Natural killer cell treated with Interleukin-12 subunit alpha and Interleukin-12 subunit beta and Interleukin-15 and Interleukin-18, amount 100 ng/mL, for 72 hours (primary cell): ENCODE results near the gene EPHA4. TPM values are rescaled to one million over a fixed set of nuclear protein-coding genes. Genes with fewer than 3 reads are reported as not detected.

ENCODE experiments used
- ATAC-seq, 2 donors: fragments of 150-1000 bp; cut with Tn5 transposase in 1 of 2; sonication (Bioruptor Pico), chemical (Tn5 transposase) in 1 of 2; 2 replicates each; pipeline ENCODE4 v1.10.0; 2021
- DNase-seq: peaks from one replicate; pipeline ENCODE4 v3.0.0; 2022; ENCODE audit warnings: low spot score
- H3K27ac Mint-ChIP-seq, 2 donors: 1 replicate in 1 of 2; 2 replicates in 1 of 2; pipeline ENCODE4 v1.8.0; 2022; ENCODE audit warnings: mixed read lengths in 2 of 2, mild to moderate bottlenecking in 1 of 2, moderate library complexity in 1 of 2
- H3K27me3 Mint-ChIP-seq, 2 donors: 1 replicate in 1 of 2; 2 replicates in 1 of 2; pipeline ENCODE4 v1.8.0; 2022; ENCODE audit warnings: mixed read lengths in 2 of 2
- H3K36me3 Mint-ChIP-seq: one replicate; pipeline ENCODE4 v1.8.0; 2022; ENCODE audit warnings: mixed read lengths
- H3K4me1 Mint-ChIP-seq, 2 donors: 1 replicate in 1 of 2; 2 replicates in 1 of 2; pipeline ENCODE4 v1.8.0; 2022; ENCODE audit warnings: low read depth in 2 of 2, mixed read lengths in 2 of 2, mild to moderate bottlenecking in 1 of 2
- H3K4me3 Mint-ChIP-seq: one replicate; pipeline ENCODE4 v1.8.0; 2022; ENCODE audit warnings: mixed read lengths
- H3K9me3 Mint-ChIP-seq: 2 replicates; pipeline ENCODE4 v1.8.0; 2022; ENCODE audit warnings: mixed read lengths
- total RNA-seq, 2 donors: library from RNA; stranded (reverse); gene quantifications; one replicate each; pipeline ENCODE4 v1.2.3, GENCODE V29; 2022

The EPHA4 gene
- total RNA-seq = 10 to 100 TPM in 1 of 2 donors, 1 to 10 TPM in 1; 9.7 to 20.7 TPM

GRCh38 chr2:221572219-221572820, at the start of gene EPHA4:
Gene EPHA4 (minus strand): TSS chr2:221572304. CDS start chr2:221572248, 56 bp downstream.
- peak within 1 kb of the TSS; percentile 96 for H3K4me3 Mint-ChIP-seq
- H3K9me3 Mint-ChIP-seq = no peaks in the 10 kb centered on the region
- H3K27ac Mint-ChIP-seq = peak within 1 kb of the TSS; percentile 16 to 88
- peaks cover 5% of the 10 kb centered on the region for H3K36me3 Mint-ChIP-seq
- ATAC-seq = peak; percentile 97
- peak; percentile 90 for DNase-seq
- H3K27me3 Mint-ChIP-seq = peaks cover 34 to 63% of the 10 kb centered on the region in 2 donors
- peaks cover 28 to 30% of the 10 kb centered on the region in 2 donors for H3K4me1 Mint-ChIP-seq

- H3K9me3 Mint-ChIP-seq = no peaks in the 10 kb centered on the region
- no peak for ATAC-seq
- no peaks in the 10 kb centered on the region for H3K4me1 Mint-ChIP-seq
- peaks cover 10 to 18% of the 10 kb centered on the region in 2 donors for H3K27me3 Mint-ChIP-seq
- H3K36me3 Mint-ChIP-seq = no peaks in the 10 kb centered on the region
- H3K27ac Mint-ChIP-seq = no peak overlapping the region
- no peak overlapping the region for H3K4me3 Mint-ChIP-seq
- DNase-seq = no peak
Observed at GRCh38 chr2:221618007-221618406, 45.9 kb upstream of the EPHA4 start.

- H3K4me1 Mint-ChIP-seq = no peaks in the 10 kb centered on the region
- DNase-seq = no peak
- H3K36me3 Mint-ChIP-seq = no peaks in the 10 kb centered on the region
- no peak overlapping the region for H3K27ac Mint-ChIP-seq
- H3K9me3 Mint-ChIP-seq = no peaks in the 10 kb centered on the region
- peaks cover 13 to 29% of the 10 kb centered on the region in 2 donors for H3K27me3 Mint-ChIP-seq
- ATAC-seq = no peak
- H3K4me3 Mint-ChIP-seq = no peak overlapping the region
Observed at GRCh38 chr2:221616561-221616960, 44.5 kb upstream of the EPHA4 start.

- Mint-ChIP-seq H3K9me3 (no peaks in the 10 kb centered on the region), H3K4me3 (no peak overlapping the region), H3K27me3 (peaks cover 17 to 31% of the 10 kb centered on the region in 2 donors), H3K27ac (no peak overlapping the region), H3K36me3 (no peaks in the 10 kb centered on the region), H3K4me1 (no peaks in the 10 kb centered on the region)
- no peak for ATAC-seq
- no peak for DNase-seq
Observed at GRCh38 chr2:221614274-221614673, 42.2 kb upstream of the EPHA4 start.

GRCh38 chr2:221612800-221613199, 40.7 kb upstream of the EPHA4 start:
- Mint-ChIP-seq H3K36me3 (no peaks in the 10 kb centered on the region), H3K27ac (no peak overlapping the region), H3K27me3 (peaks cover 15 to 27% of the 10 kb centered on the region in 2 donors), H3K9me3 (no peaks in the 10 kb centered on the region), H3K4me3 (no peak overlapping the region), H3K4me1 (no peaks in the 10 kb centered on the region)
- DNase-seq (no peak), ATAC-seq (no peak)

- Mint-ChIP-seq H3K27me3 (peaks cover 15 to 24% of the 10 kb centered on the region in 2 donors), H3K36me3 (no peaks in the 10 kb centered on the region), H3K9me3 (no peaks in the 10 kb centered on the region), H3K4me3 (no peak overlapping the region), H3K4me1 (no peaks in the 10 kb centered on the region), H3K27ac (no peak overlapping the region)
- ATAC-seq (no peak), DNase-seq (no peak)
Observed at GRCh38 chr2:221612161-221612560, 40.1 kb upstream of the EPHA4 start.

GRCh38 chr2:221610675-221611074, 38.6 kb upstream of the EPHA4 start:
- Mint-ChIP-seq H3K36me3 (no peaks in the 10 kb centered on the region), H3K9me3 (no peaks in the 10 kb centered on the region), H3K27me3 (peaks cover 15 to 30% of the 10 kb centered on the region in 2 donors), H3K4me1 (no peaks in the 10 kb centered on the region), H3K27ac (no peak overlapping the region), H3K4me3 (no peak overlapping the region)
- DNase-seq (no peak), ATAC-seq (no peak)

- no peak overlapping the region for H3K27ac Mint-ChIP-seq
- H3K9me3 Mint-ChIP-seq = no peaks in the 10 kb centered on the region
- no peaks in the 10 kb centered on the region for H3K36me3 Mint-ChIP-seq
- DNase-seq (no peak), ATAC-seq (no peak)
- no peaks in the 10 kb centered on the region for H3K4me1 Mint-ChIP-seq
- H3K27me3 Mint-ChIP-seq = peaks cover 15 to 32% of the 10 kb centered on the region in 2 donors
- no peak overlapping the region for H3K4me3 Mint-ChIP-seq
Observed at GRCh38 chr2:221610255-221610654, 38.2 kb upstream of the EPHA4 start.

- Mint-ChIP-seq H3K4me3 (no peak overlapping the region), H3K27ac (no peak overlapping the region), H3K36me3 (no peaks in the 10 kb centered on the region), H3K4me1 (no peaks in the 10 kb centered on the region), H3K9me3 (no peaks in the 10 kb centered on the region), H3K27me3 (peaks cover 18 to 32% of the 10 kb centered on the region in 2 donors)
- ATAC-seq = no peak
- no peak for DNase-seq
Observed at GRCh38 chr2:221608442-221608841, 36.3 kb upstream of the EPHA4 start.

GRCh38 chr2:221606424-221606823, 34.3 kb upstream of the EPHA4 start:
- Mint-ChIP-seq H3K27ac (no peak overlapping the region), H3K27me3 (peaks cover 15 to 24% of the 10 kb centered on the region in 2 donors), H3K4me3 (no peak overlapping the region)

GRCh38 chr2:221605751-221606240, 33.7 kb upstream of the EPHA4 start:
- ATAC-seq (no peak), DNase-seq (no peak)
- H3K27me3 Mint-ChIP-seq = peaks cover 14 to 26% of the 10 kb centered on the region in 2 donors
- H3K36me3 Mint-ChIP-seq = no peaks in the 10 kb centered on the region
- no peak overlapping the region for H3K27ac Mint-ChIP-seq
- no peak overlapping the region for H3K4me3 Mint-ChIP-seq
- no peaks in the 10 kb centered on the region for H3K9me3 Mint-ChIP-seq
- no peaks in the 10 kb centered on the region for H3K4me1 Mint-ChIP-seq

More at GRCh38 chr2:221606424-221606823, 34.3 kb upstream of the EPHA4 start:
- no peaks in the 10 kb centered on the region for H3K9me3 Mint-ChIP-seq
- ATAC-seq (no peak), DNase-seq (no peak)
- H3K36me3 Mint-ChIP-seq = no peaks in the 10 kb centered on the region
- no peaks in the 10 kb centered on the region for H3K4me1 Mint-ChIP-seq

- ATAC-seq (no peak), DNase-seq (no peak)
- Mint-ChIP-seq H3K4me1 (no peaks in the 10 kb centered on the region), H3K27ac (no peak overlapping the region), H3K4me3 (no peak overlapping the region), H3K27me3 (peaks cover 5 to 19% of the 10 kb centered on the region in 2 donors), H3K9me3 (no peaks in the 10 kb centered on the region), H3K36me3 (no peaks in the 10 kb centered on the region)
Observed at GRCh38 chr2:221602938-221603337, 30.8 kb upstream of the EPHA4 start.

DNA sequence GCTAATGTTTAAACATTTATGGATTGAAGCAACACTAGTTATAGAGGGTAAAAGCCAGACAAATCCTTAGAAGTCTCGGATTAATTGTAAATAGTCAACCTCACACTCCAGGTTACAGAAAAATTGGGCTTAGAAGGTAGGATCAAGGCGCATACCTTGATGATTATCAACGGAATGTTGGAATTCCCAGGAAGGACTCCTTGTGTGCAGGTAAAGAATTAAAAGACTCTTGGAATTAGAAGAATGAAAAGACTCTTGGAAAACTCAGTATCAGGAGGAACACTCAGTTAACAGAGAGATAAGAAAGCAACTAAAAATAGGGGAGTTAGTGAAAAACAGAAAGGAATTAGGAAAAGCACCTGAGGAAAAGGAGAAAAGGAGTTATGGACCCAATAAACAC, 29.3 kb upstream of the EPHA4 start:
- no peak overlapping the region for H3K4me3 Mint-ChIP-seq
- H3K27me3 Mint-ChIP-seq = peaks cover 5 to 19% of the 10 kb centered on the region in 2 donors
- ATAC-seq (no peak), DNase-seq (no peak)
- H3K36me3 Mint-ChIP-seq = no peaks in the 10 kb centered on the region
- no peaks in the 10 kb centered on the region for H3K9me3 Mint-ChIP-seq
- H3K4me1 Mint-ChIP-seq = no peaks in the 10 kb centered on the region
- H3K27ac Mint-ChIP-seq = no peak overlapping the region

DNA sequence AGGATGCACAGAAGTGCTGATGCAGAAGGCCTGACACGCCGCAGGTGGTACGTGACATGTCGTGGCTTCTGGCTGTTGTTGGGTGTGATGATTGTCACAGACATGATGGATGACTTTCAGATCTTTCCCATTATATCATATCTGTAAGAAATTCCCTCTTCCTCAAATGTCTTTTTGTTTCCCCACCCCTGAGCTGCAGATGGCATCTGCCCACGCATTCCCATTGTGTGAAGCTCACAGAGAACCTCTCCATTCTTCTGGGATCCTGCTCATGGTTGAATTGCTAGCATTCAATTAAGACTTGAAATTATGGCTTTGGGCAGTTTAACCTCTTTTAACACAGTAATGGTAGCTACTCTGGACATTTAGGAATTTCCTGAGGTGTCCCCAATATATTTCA, 28.3 kb upstream of the EPHA4 start:
- H3K27ac Mint-ChIP-seq = no peak overlapping the region
- H3K36me3 Mint-ChIP-seq = no peaks in the 10 kb centered on the region

GRCh38 chr2:221596192-221596591, 24.1 kb upstream of the EPHA4 start:
- H3K4me3 Mint-ChIP-seq = no peak overlapping the region
- peaks cover 9 to 23% of the 10 kb centered on the region in 2 donors for H3K27me3 Mint-ChIP-seq
- H3K4me1 Mint-ChIP-seq = no peaks in the 10 kb centered on the region
- no peaks in the 10 kb centered on the region for H3K36me3 Mint-ChIP-seq
- H3K9me3 Mint-ChIP-seq = no peaks in the 10 kb centered on the region
- DNase-seq (no peak), ATAC-seq (no peak)
- no peak overlapping the region for H3K27ac Mint-ChIP-seq

More for the DNA sequence above, 28.3 kb upstream of the EPHA4 start:
- ATAC-seq = no peak
- peaks cover 5 to 11% of the 10 kb centered on the region in 2 donors for H3K27me3 Mint-ChIP-seq
- H3K9me3 Mint-ChIP-seq = no peaks in the 10 kb centered on the region
- H3K4me3 Mint-ChIP-seq = no peak overlapping the region
- no peak for DNase-seq
- H3K4me1 Mint-ChIP-seq = no peaks in the 10 kb centered on the region
